Measurements from ENCODE around the gene CAMK1D. TPM values are rescaled to one million over a fixed set of nuclear protein-coding genes. Genes with fewer than 3 reads are reported as not detected.

CAMK1D gene
- polyA plus RNA-seq, 2 of the 4 experiments (the other 2 are of a cell fraction), result 6.6 to 12.5 TPM

- ChIA-PET CTCF (interaction anchor here (0.9 to 3.3 kb wide), 6 partner anchors 22 to 372 kb away, joined by 3 to 13 read pairs (median 6); no protein-coding TSS in a partner anchor), POLR2A (no interaction called here)
- peak overlapping the region; percentile 82 for H3K4me2 ChIP-seq
- no peaks in the 10 kb centered on the region for H3K9me3 ChIP-seq
- H3K27ac ChIP-seq, result peak overlapping the region; percentile 65 to 87
- 85% methylated on average over 10 of the region's 10 CpGs for WGBS (ENCODE audit: missing lambda C conversion rate)
- DNase-seq (ENCODE audit: low read depth in 1 of 2, low spot score in 1 of 2) (no peak), ATAC-seq (no peak), FAIRE-seq (no peak)
- peaks cover 73% of the 10 kb centered on the region for H3K4me1 ChIP-seq
- TF ChIP-seq, protein P1, sequence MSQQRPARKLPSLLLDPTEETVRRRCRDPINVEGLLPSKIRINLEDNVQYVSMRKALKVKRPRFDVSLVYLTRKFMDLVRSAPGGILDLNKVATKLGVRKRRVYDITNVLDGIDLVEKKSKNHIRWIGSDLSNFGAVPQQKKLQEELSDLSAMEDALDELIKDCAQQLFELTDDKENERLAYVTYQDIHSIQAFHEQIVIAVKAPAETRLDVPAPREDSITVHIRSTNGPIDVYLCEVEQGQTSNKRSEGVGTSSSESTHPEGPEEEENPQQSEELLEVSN (IDR thresholded peaks at IDR 0.05; ENCODE audit: borderline replicate concordance, low read depth), result no peak
- TF ChIP-seq HEYL (CRISPR knock-in tag; IDR thresholded peaks at IDR 0.05) (no peak), TP53 (CRISPR knock-in tag; IDR thresholded peaks at IDR 0.05) (no peak), RAD21 (conservative IDR thresholded peaks at IDR 0.05 in 1 of 2, IDR thresholded peaks at IDR 0.05 in 1 of 2) (no peak), RARB (CRISPR knock-in tag; IDR thresholded peaks at IDR 0.05) (no peak), BCL3 (IDR thresholded peaks at IDR 0.05) (no peak)
- TF ChIP-seq, protein P2, sequence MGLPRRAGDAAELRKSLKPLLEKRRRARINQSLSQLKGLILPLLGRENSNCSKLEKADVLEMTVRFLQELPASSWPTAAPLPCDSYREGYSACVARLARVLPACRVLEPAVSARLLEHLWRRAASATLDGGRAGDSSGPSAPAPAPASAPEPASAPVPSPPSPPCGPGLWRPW (IDR thresholded peaks at IDR 0.05), result no peak
- TF ChIP-seq, protein P3, sequence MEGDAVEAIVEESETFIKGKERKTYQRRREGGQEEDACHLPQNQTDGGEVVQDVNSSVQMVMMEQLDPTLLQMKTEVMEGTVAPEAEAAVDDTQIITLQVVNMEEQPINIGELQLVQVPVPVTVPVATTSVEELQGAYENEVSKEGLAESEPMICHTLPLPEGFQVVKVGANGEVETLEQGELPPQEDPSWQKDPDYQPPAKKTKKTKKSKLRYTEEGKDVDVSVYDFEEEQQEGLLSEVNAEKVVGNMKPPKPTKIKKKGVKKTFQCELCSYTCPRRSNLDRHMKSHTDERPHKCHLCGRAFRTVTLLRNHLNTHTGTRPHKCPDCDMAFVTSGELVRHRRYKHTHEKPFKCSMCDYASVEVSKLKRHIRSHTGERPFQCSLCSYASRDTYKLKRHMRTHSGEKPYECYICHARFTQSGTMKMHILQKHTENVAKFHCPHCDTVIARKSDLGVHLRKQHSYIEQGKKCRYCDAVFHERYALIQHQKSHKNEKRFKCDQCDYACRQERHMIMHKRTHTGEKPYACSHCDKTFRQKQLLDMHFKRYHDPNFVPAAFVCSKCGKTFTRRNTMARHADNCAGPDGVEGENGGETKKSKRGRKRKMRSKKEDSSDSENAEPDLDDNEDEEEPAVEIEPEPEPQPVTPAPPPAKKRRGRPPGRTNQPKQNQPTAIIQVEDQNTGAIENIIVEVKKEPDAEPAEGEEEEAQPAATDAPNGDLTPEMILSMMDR (IDR thresholded peaks at IDR 0.05), result no peak
- 0 out of 3 replicates have a peak overlapping the region, but pooled peaks have one; percentile 6 for H3K4me3 ChIP-seq
These were observed 285.2 kb downstream of the CAMK1D start for GRCh38 chr10:12634621-12634931.

GRCh38 chr10:12635127-12635541, 285.8 kb downstream of the CAMK1D start:
- DNase-seq (ENCODE audit: low read depth in 1 of 2, low spot score in 1 of 2) (peak; percentile 32 to 82), FAIRE-seq (no peak), ATAC-seq (peak; percentile 26 to 51; a peak in 4 of 6 replicates)
- Histone ChIP-seq H3K4me3 (0 out of 3 replicates have a peak overlapping the region, but pooled peaks have one; percentile 6), H3K27ac (peak overlapping the region; percentile 65 to 87), H3K9me3 (no peaks in the 10 kb centered on the region), H3K4me2 (peak overlapping the region; percentile 82), H3K4me1 (peaks cover 67% of the 10 kb centered on the region)
- ChIA-PET POLR2A (no interaction called here), CTCF (interaction anchor here (1.2 to 3.3 kb wide), 4 partner anchors 21 to 372 kb away, joined by 3 to 13 read pairs (median 8); no protein-coding TSS in a partner anchor)
- TF ChIP-seq FOSL2 (IDR thresholded peaks at IDR 0.05) (no peak), FOSL2 (CRISPR knock-in tag; IDR thresholded peaks at IDR 0.05) (peak; percentile 57)
- TF ChIP-seq, protein P2 (IDR thresholded peaks at IDR 0.05), result no peak
- 13% methylated on average over 10 of the region's 10 CpGs for WGBS (ENCODE audit: missing lambda C conversion rate)

DNA sequence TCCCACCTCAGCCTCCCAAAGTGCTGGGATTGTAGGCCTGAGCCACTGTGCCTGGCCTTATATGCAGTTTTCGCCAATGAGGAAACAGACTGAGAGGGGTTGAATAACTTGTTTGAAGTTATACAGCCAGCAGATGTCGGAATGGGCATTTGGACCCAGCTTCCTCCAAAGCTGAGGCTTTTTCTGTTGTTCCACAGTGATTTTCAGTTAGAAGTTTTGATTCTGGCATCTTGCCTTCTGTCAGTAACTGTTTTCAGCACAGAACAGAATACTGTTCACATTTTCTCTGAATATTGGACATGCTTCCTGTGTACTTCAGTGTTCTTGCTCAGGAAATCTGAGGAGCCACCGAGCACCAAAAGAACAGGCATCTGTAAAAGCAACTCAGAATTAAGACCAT, 287.2 kb downstream of the CAMK1D start:
- TF ChIP-seq CBX8 (IDR thresholded peaks at IDR 0.05) (no peak), ATOH8 (CRISPR knock-in tag; IDR thresholded peaks at IDR 0.05; ENCODE audit: low read depth) (no peak), KDM5A (IDR thresholded peaks at IDR 0.05) (no peak), ESRRA (IDR thresholded peaks at IDR 0.05; ENCODE audit: borderline replicate concordance, low read length) (no peak)
- TF ChIP-seq, protein P4, sequence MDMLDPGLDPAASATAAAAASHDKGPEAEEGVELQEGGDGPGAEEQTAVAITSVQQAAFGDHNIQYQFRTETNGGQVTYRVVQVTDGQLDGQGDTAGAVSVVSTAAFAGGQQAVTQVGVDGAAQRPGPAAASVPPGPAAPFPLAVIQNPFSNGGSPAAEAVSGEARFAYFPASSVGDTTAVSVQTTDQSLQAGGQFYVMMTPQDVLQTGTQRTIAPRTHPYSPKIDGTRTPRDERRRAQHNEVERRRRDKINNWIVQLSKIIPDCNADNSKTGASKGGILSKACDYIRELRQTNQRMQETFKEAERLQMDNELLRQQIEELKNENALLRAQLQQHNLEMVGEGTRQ (IDR thresholded peaks at IDR 0.05), result no peak
- ChIA-PET POLR2A (no interaction called here), CTCF (interaction anchor here (0.5 to 3.3 kb wide), 3 partner anchors 8 to 438 kb away, joined by 3 to 13 read pairs (median 4); no protein-coding TSS in a partner anchor)
- H3K9me3 ChIP-seq, result no peaks in the 10 kb centered on the region
- H3K4me2 ChIP-seq, result no peak overlapping the region
- H3K4me1 ChIP-seq, result peaks cover 54% of the 10 kb centered on the region
- peak overlapping the region in 1 of 2 experiments; percentile 59; a peak in 3 of 6 replicates for H3K27ac ChIP-seq
- ATAC-seq (no peak), FAIRE-seq (no peak), DNase-seq (ENCODE audit: low read depth in 1 of 2, low spot score in 1 of 2) (no peak)
- WGBS (ENCODE audit: missing lambda C conversion rate), result 92% methylated on average over 3 of the region's 3 CpGs
- no peak overlapping the region for H3K4me3 ChIP-seq
